Measurements from ENCODE around the gene CLCNKA. TPM values are rescaled to one million over a fixed set of nuclear protein-coding genes. Genes with fewer than 3 reads are reported as not detected.

The CLCNKA gene
- total RNA-seq, 2 experiments from 2014 or later = not detected

- intact Hi-C loops (cut with micrococcal nuclease; ENCODE audit: unreplicated experiment) = no loop called here
- Histone ChIP-seq H4K20me1 (ENCODE audit: insufficient read depth, low read length) (no peaks in the 10 kb centered on the region), H3K9me2 (ENCODE audit: insufficient read depth, low read length) (no peaks in the 10 kb centered on the region), H3K4me1 (ENCODE audit: insufficient read depth, low read length, poor library complexity, severe bottlenecking) (no peaks in the 10 kb centered on the region), H3K36me3 (ENCODE audit: insufficient read depth, low read length) (no peaks in the 10 kb centered on the region), H3K27ac (ENCODE audit: low read depth, low read length, poor library complexity, severe bottlenecking) (no peak overlapping the region), H3K9me3 (ENCODE audit: low read length) (no peaks in the 10 kb centered on the region), H3K79me2 (ENCODE audit: insufficient read depth, low read depth, low read length) (no peaks in the 10 kb centered on the region), H3K4me2 (ENCODE audit: low read length) (no peak overlapping the region), H2AFZ (ENCODE audit: low read length) (no peak overlapping the region), H3K4me3 (ENCODE audit: low read depth, low read length, poor library complexity, severe bottlenecking) (no peak overlapping the region)
- ChIA-PET POLR2A (no interaction called here), CTCF (ENCODE audit: unreplicated experiment) (no interaction called here)
- BruUV-seq (replicated peaks) = no TSS peak
- DNase-seq (ENCODE audit: low spot score) = no peak
- TF ChIP-seq CTCF (conservative IDR thresholded peaks at IDR 0.05; ENCODE audit: low read length) (no peak), EZH2phosphoT487 (IDR thresholded peaks at IDR 0.05; ENCODE audit: borderline replicate concordance, low read depth, low read length) (no peak)
Observed at GRCh38 chr1:16065269-16065576, 43.4 kb downstream of the CLCNKA start.

- no peak for DNase-seq (ENCODE audit: low spot score)
- Histone ChIP-seq H3K9me3 (ENCODE audit: low read length) (no peaks in the 10 kb centered on the region), H3K4me2 (ENCODE audit: low read length) (no peak overlapping the region), H3K4me1 (ENCODE audit: insufficient read depth, low read length, poor library complexity, severe bottlenecking) (no peaks in the 10 kb centered on the region), H3K36me3 (ENCODE audit: insufficient read depth, low read length) (no peaks in the 10 kb centered on the region), H4K20me1 (ENCODE audit: insufficient read depth, low read length) (no peaks in the 10 kb centered on the region), H3K9me2 (ENCODE audit: insufficient read depth, low read length) (no peaks in the 10 kb centered on the region), H2AFZ (ENCODE audit: low read length) (no peak overlapping the region), H3K79me2 (ENCODE audit: insufficient read depth, low read depth, low read length) (no peaks in the 10 kb centered on the region), H3K27ac (ENCODE audit: low read depth, low read length, poor library complexity, severe bottlenecking) (no peak overlapping the region), H3K4me3 (ENCODE audit: low read depth, low read length, poor library complexity, severe bottlenecking) (no peak overlapping the region)
- BruUV-seq (replicated peaks) = no TSS peak
- no peak for TF ChIP-seq EZH2phosphoT487 (IDR thresholded peaks at IDR 0.05; ENCODE audit: borderline replicate concordance, low read depth, low read length)
- TF ChIP-seq CTCF (conservative IDR thresholded peaks at IDR 0.05; ENCODE audit: low read length) = no peak
- intact Hi-C loops (cut with micrococcal nuclease; ENCODE audit: unreplicated experiment) = no loop called here
- POLR2A ChIA-PET = interaction anchor here (0.6 kb wide), 1 partner anchor 9 kb away, joined by 8 read pairs; no protein-coding TSS in a partner anchor
- CTCF ChIA-PET (ENCODE audit: unreplicated experiment) = no interaction called here
Observed at GRCh38 chr1:16066245-16066644, 44.4 kb downstream of the CLCNKA start.

GRCh38 chr1:16067127-16067768 lies 45.4 kb downstream of the CLCNKA start:
- Histone ChIP-seq H3K4me1 (ENCODE audit: insufficient read depth, low read length, poor library complexity, severe bottlenecking) (no peaks in the 10 kb centered on the region), H3K4me3 (ENCODE audit: low read depth, low read length, poor library complexity, severe bottlenecking) (no peak overlapping the region), H3K36me3 (ENCODE audit: insufficient read depth, low read length) (no peaks in the 10 kb centered on the region), H3K4me2 (ENCODE audit: low read length) (no peak overlapping the region), H3K79me2 (ENCODE audit: insufficient read depth, low read depth, low read length) (no peaks in the 10 kb centered on the region), H4K20me1 (ENCODE audit: insufficient read depth, low read length) (no peaks in the 10 kb centered on the region), H3K9me3 (ENCODE audit: low read length) (no peaks in the 10 kb centered on the region), H3K27ac (ENCODE audit: low read depth, low read length, poor library complexity, severe bottlenecking) (no peak overlapping the region), H3K9me2 (ENCODE audit: insufficient read depth, low read length) (no peaks in the 10 kb centered on the region), H2AFZ (ENCODE audit: low read length) (no peak overlapping the region)
- TF ChIP-seq CTCF (conservative IDR thresholded peaks at IDR 0.05; ENCODE audit: low read length) (no peak), EZH2phosphoT487 (IDR thresholded peaks at IDR 0.05; ENCODE audit: borderline replicate concordance, low read depth, low read length) (no peak)
- BruUV-seq (replicated peaks) = no TSS peak
- POLR2A ChIA-PET = interaction anchor here (0.6 kb wide), 1 partner anchor 1516 kb away, joined by 3 read pairs; no protein-coding TSS in a partner anchor
- DNase-seq (ENCODE audit: low spot score) = no peak
- CTCF ChIA-PET (ENCODE audit: unreplicated experiment) = no interaction called here
- intact Hi-C loops (cut with micrococcal nuclease; ENCODE audit: unreplicated experiment) = no loop called here
